GM10266 (cell line): ENCODE results near the gene PLK5.

Experiments
- DNase-seq: peaks from one replicate; pipeline ENCODE4 v3.0.0; 2012; ENCODE audit errors: extremely low spot score
- CTCF ChIP-seq: IDR thresholded peaks from 2 replicates; pipeline ENCODE4 v1.5.1; 2012; ENCODE audit warnings: mild to moderate bottlenecking, low read depth; ENCODE audit not compliant: control insufficient read depth, insufficient read depth; ENCODE audit errors: missing control alignments

Gene PLK5

GRCh38 chr19:1511318-1512317 lies 12.3 kb upstream of the PLK5 start:
- DNase-seq, result no peak
- no peak for TF ChIP-seq CTCF

GRCh38 chr19:1512671-1513498 lies 11.0 kb upstream of the PLK5 start, which contains the start of gene ADAMTSL5:
TSS of gene ADAMTSL5 (minus strand) at chr19:1513019. CDS start at chr19:1510943, 2,076 bp downstream.
- DNase-seq, result peak; percentile 94
- peak; percentile 60 for TF ChIP-seq CTCF

- TF ChIP-seq CTCF, result peak; percentile 69
- peak; percentile 83 for DNase-seq
Observed at GRCh38 chr19:1513499-1514294, 10.2 kb upstream of the PLK5 start.

GRCh38 chr19:1514295-1514661 lies 9.6 kb upstream of the PLK5 start:
- no peak for TF ChIP-seq CTCF
- DNase-seq, result no peak

GRCh38 chr19:1514986-1515721 lies 8.7 kb upstream of the PLK5 start:
- no peak for TF ChIP-seq CTCF

GRCh38 chr19:1516395-1516753 lies 7.5 kb upstream of the PLK5 start:
- TF ChIP-seq CTCF, result no peak

More at GRCh38 chr19:1514986-1515721, 8.7 kb upstream of the PLK5 start:
- DNase-seq, result no peak

More at GRCh38 chr19:1516395-1516753, 7.5 kb upstream of the PLK5 start:
- no peak for DNase-seq
